Hepatocyte (in vitro differentiated cells): ENCODE results near the gene ASCC2.

Experiments used
- EZH2 ChIP-seq: fragments of 200-600 bp; sonication (generic); IDR thresholded peaks from 2 replicates; pipeline ENCODE4 v1.6.1; 2016; ENCODE audit warnings: antibody characterized with exemption, mild to moderate bottlenecking, borderline replicate concordance
- EZH2phosphoT487 ChIP-seq: fragments of 200-600 bp; sonication (generic); IDR thresholded peaks from one replicate; pipeline ENCODE4 v1.6.1; 2018; ENCODE audit warnings: antibody characterized with exemption, mild to moderate bottlenecking, low read depth, moderate library complexity; ENCODE audit not compliant: unreplicated experiment, severe bottlenecking
- TF ChIP-seq, protein P1 (sequence below): fragments of 200-600 bp; sonication (generic); IDR thresholded peaks from 2 replicates; pipeline ENCODE4 v1.5.1; 2016; ENCODE audit warnings: antibody characterized with exemption, mild to moderate bottlenecking; ENCODE audit not compliant: poor library complexity

DNA sequence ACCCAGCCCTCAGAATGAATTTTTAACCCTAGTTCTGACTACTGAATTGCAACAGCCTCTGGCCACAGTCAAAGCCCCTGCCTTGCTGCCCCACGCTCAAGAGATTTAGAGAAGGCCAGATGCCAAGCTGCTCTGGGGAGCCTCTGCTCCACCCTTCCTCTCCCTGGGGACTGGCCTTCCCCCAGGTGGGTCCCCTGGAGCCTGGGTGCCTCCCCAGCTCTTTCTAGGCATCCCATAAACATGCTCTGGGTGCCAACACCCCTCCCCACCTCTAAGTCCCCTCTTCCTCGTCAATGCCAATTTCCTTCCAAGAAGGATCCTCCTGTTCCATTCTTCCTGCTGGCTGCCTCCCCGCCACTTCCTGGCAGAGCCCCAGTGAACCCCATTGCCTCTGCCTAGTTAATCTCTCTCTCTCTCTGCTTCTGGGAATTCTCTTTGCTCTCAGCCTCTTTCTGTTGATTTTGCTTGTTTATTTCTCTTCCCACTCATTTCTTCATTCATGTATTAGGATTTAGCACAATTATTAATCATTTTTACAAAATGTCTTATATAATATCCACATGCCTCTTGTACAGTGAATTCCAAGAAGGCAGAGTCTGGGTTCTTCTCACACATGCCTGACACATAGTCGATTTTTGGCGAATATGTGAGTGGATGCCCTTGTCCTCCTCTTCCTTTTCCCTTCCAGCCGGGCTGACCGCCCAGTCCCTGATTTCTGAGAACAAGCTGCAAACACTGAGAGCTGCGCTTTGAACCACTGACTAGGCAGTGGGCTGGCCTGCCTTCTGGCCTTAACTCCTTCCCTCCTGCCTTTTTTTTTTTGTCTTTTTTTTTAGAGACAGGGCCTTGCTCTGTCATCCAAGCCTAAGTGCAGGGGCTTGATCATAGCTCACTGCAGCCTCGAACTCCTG is 53.4 kb downstream of the ASCC2 start:
- TF ChIP-seq, protein P1, sequence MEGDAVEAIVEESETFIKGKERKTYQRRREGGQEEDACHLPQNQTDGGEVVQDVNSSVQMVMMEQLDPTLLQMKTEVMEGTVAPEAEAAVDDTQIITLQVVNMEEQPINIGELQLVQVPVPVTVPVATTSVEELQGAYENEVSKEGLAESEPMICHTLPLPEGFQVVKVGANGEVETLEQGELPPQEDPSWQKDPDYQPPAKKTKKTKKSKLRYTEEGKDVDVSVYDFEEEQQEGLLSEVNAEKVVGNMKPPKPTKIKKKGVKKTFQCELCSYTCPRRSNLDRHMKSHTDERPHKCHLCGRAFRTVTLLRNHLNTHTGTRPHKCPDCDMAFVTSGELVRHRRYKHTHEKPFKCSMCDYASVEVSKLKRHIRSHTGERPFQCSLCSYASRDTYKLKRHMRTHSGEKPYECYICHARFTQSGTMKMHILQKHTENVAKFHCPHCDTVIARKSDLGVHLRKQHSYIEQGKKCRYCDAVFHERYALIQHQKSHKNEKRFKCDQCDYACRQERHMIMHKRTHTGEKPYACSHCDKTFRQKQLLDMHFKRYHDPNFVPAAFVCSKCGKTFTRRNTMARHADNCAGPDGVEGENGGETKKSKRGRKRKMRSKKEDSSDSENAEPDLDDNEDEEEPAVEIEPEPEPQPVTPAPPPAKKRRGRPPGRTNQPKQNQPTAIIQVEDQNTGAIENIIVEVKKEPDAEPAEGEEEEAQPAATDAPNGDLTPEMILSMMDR: no peak
- no peak for TF ChIP-seq EZH2phosphoT487
- no peak for TF ChIP-seq EZH2
